Breast epithelium (tissue), 4 donors: ENCODE data around the gene CYP4F3. TPM values are rescaled to one million over a fixed set of nuclear protein-coding genes. Genes with fewer than 3 reads are reported as not detected.
"Not testable (repeated sequence)": the region's sequence is repeated elsewhere in the genome, so short reads cannot be mapped to it uniquely, and the experiment has no call there.

Source experiments
- DNase-seq, 2 donors: peaks; one replicate each; pipeline ENCODE4 v3.0.0-alpha.2; 2019; ENCODE audit warnings: low spot score in 2 of 2
- H3K27ac ChIP-seq, 2 donors: fragments of 200-600 bp; sonication (generic) in 1 of 2; one replicate each; pipeline ENCODE4 v1.5.1; 2016 to 2019; ENCODE audit warnings: mild to moderate bottlenecking in 1 of 2
- H3K27me3 ChIP-seq, 2 donors: fragments of 200-600 bp; sonication (generic) in 1 of 2; one replicate each; pipeline versions ENCODE4 v1.5.1 to v1.6.0; 2017 to 2019; ENCODE audit warnings: control low read depth in 1 of 2, mild to moderate bottlenecking in 1 of 2
- H3K36me3 ChIP-seq: fragments of 200-600 bp; one replicate; pipeline ENCODE4 v1.5.1; 2019
- H3K4me1 ChIP-seq, 2 donors: fragments of 200-600 bp; sonication (generic); one replicate each; pipeline ENCODE4 v1.5.1; 2016 to 2019; ENCODE audit warnings: control low read depth in 1 of 2
- H3K4me3 ChIP-seq, 3 donors: fragments of 200-600 bp; sonication (generic); 1 replicate in 2 of 3; 2 replicates in 1 of 3; pipeline ENCODE4 v1.5.1; 2016 to 2019; ENCODE audit warnings: mild to moderate bottlenecking in 3 of 3, moderate library complexity in 2 of 3
- H3K9me3 ChIP-seq, 2 donors: fragments of 200-600 bp; sonication (generic) in 1 of 2; one replicate each; pipeline ENCODE4 v1.5.1; 2016 to 2019; ENCODE audit warnings: control low read depth in 1 of 2
- CTCF ChIP-seq, 3 donors: fragments of 450-650 bp; IDR thresholded peaks; one replicate each; pipeline ENCODE4 v1.5.1; 2016 to 2017; ENCODE audit warnings: antibody characterized with exemption in 3 of 3, mild to moderate bottlenecking in 3 of 3, moderate library complexity in 3 of 3
- POLR2A ChIP-seq: fragments of 450-650 bp; IDR thresholded peaks from one replicate; pipeline ENCODE4 v1.6.1; 2016; ENCODE audit warnings: antibody characterized with exemption, mild to moderate bottlenecking, moderate library complexity
- POLR2AphosphoS5 ChIP-seq, 3 donors: sonication (generic); formaldehyde crosslinking; IDR thresholded peaks; one replicate each; pipeline ENCODE4 v1.6.1; 2017; ENCODE audit warnings: antibody characterized with exemption in 3 of 3
- intact Hi-C: fragments of 100-400 bp; cut with DNase I; formaldehyde crosslinking; loops from one replicate; pipeline ENCODE4 v1.15.1; 2023; ENCODE audit warnings: low total_unique reads
- total RNA-seq, 3 donors: library from RNA; depleted of rRNA; stranded (reverse); fragments of >200 nt; gene quantifications; one replicate each; pipeline ENCODE4 v1.1.0, GENCODE V29; 2016

CYP4F3 gene
- total RNA-seq, 3 donors from 2014 or later: 0.16 to 0.44 TPM; not detected in 1

- DNase-seq: no peak
- Histone ChIP-seq H3K36me3 (no peaks in the 10 kb centered on the region), H3K27ac (no peak overlapping the region), H3K4me1 (no peaks in the 10 kb centered on the region), H3K27me3 (no peaks in the 10 kb centered on the region), H3K9me3 (no peaks in the 10 kb centered on the region), H3K4me3 (no peak overlapping the region)
- no peak for TF ChIP-seq POLR2AphosphoS5 (IDR thresholded peaks at IDR 0.05)
- TF ChIP-seq POLR2A: no peak
- no peak for TF ChIP-seq CTCF (IDR thresholded peaks at IDR 0.05)
- intact Hi-C loops: no loop called here
These were observed 4.1 kb downstream of the CYP4F3 start for GRCh38 chr19:15644816-15645215.

GRCh38 chr19:15649526-15649925, 8.8 kb downstream of the CYP4F3 start:
- DNase-seq: no peak
- intact Hi-C loops: no loop called here
- Histone ChIP-seq H3K4me3 (no peak overlapping the region), H3K27me3 (peaks cover 0 to 5% of the 10 kb centered on the region in 2 donors), H3K27ac (no peak overlapping the region), H3K4me1 (no peaks in the 10 kb centered on the region), H3K9me3 (no peaks in the 10 kb centered on the region), H3K36me3 (no peaks in the 10 kb centered on the region)
- TF ChIP-seq CTCF (IDR thresholded peaks at IDR 0.05) (no peak), POLR2A (no peak), POLR2AphosphoS5 (IDR thresholded peaks at IDR 0.05) (no peak)

GRCh38 chr19:15650123-15650522, 9.4 kb downstream of the CYP4F3 start:
- H3K4me3 ChIP-seq, H3K27ac ChIP-seq, DNase-seq, H3K4me1 ChIP-seq, H3K36me3 ChIP-seq, intact Hi-C loops, H3K27me3 ChIP-seq, H3K9me3 ChIP-seq: not testable (repeated sequence)

- Histone ChIP-seq H3K36me3 (no peaks in the 10 kb centered on the region), H3K9me3 (no peaks in the 10 kb centered on the region), H3K4me3 (no peak overlapping the region), H3K27me3 (peaks cover 0 to 5% of the 10 kb centered on the region in 2 donors), H3K27ac (no peak overlapping the region), H3K4me1 (no peaks in the 10 kb centered on the region)
- TF ChIP-seq CTCF (IDR thresholded peaks at IDR 0.05) (no peak), POLR2AphosphoS5 (IDR thresholded peaks at IDR 0.05) (no peak), POLR2A (no peak)
- intact Hi-C loops: no loop called here
- no peak for DNase-seq
These were observed 11.1 kb downstream of the CYP4F3 start for GRCh38 chr19:15651791-15652190.

GRCh38 chr19:15652559-15653278, 12.0 kb downstream of the CYP4F3 start:
- Histone ChIP-seq H3K36me3 (no peaks in the 10 kb centered on the region), H3K27ac (no peak overlapping the region), H3K4me1 (no peaks in the 10 kb centered on the region), H3K4me3 (no peak overlapping the region), H3K27me3 (peaks cover 0 to 11% of the 10 kb centered on the region in 2 donors), H3K9me3 (no peaks in the 10 kb centered on the region)
- intact Hi-C loops: no loop called here
- TF ChIP-seq POLR2AphosphoS5 (IDR thresholded peaks at IDR 0.05) (no peak), CTCF (IDR thresholded peaks at IDR 0.05) (no peak), POLR2A (no peak)
- no peak for DNase-seq
